ENCODE results near the gene EGLN2. TPM values are rescaled to one million over a fixed set of nuclear protein-coding genes. Genes with fewer than 3 reads are reported as not detected.

EGLN2 gene
- total RNA-seq, 1 experiment from 2014 or later, result 115 TPM

GRCh38 chr19:40803170-40803856, 4.3 kb downstream of the EGLN2 start:
- intact Hi-C loops (cut with micrococcal nuclease; ENCODE audit: unreplicated experiment) (loop anchor here (10.0 kb wide), 1 partner anchor 139 kb away; no protein-coding TSS in a partner anchor), in situ Hi-C loops (cut with HindIII; ENCODE audit: low pct_unique_long_range_greater_than_20kb, low sequenced_read_pairs) (no loop called here)
- CTCF ChIA-PET, result interaction anchor here (0.5 kb wide), 1 partner anchor 30 kb away, joined by 5 read pairs; no protein-coding TSS in a partner anchor
- Histone ChIP-seq H3K4me1 (ENCODE audit: control insufficient read depth, insufficient read depth, low read length) (peaks cover 51% of the 10 kb centered on the region), H3K4me3 (ENCODE audit: low read depth in 2 of 2, low read length in 2 of 2) (peak overlapping the region in 1 of 2 experiments; percentile 23; a peak in 1 of 4 replicates), H3K36me3 (ENCODE audit: control insufficient read depth, insufficient read depth, low read length) (peaks cover 2% of the 10 kb centered on the region; the same call in 1 of the 2 replicates), H3K9me3 (ENCODE audit: control insufficient read depth, insufficient read depth, low read depth, low read length) (no peaks in the 10 kb centered on the region), H3K27ac (ENCODE audit: low read length) (peak overlapping the region; percentile 39), H3K27me3 (ENCODE audit: control insufficient read depth, insufficient read depth, low read length) (no peaks in the 10 kb centered on the region)
- ATAC-seq, result no peak
- POLR2A ChIA-PET, result no interaction called here
- no peak for DNase-seq (ENCODE audit: low read depth, low spot score)
- TF ChIP-seq TCF7L2 (IDR thresholded peaks at IDR 0.05; ENCODE audit: low read depth, low read length), result no peak
- no peak for TF ChIP-seq REST (IDR thresholded peaks at IDR 0.05; ENCODE audit: insufficient read depth in 1 of 2, low read depth in 2 of 2, low read length in 1 of 2)
- no peak for TF ChIP-seq POLR2AphosphoS5 (IDR thresholded peaks at IDR 0.05; ENCODE audit: low read depth, low read length)
- TF ChIP-seq SIN3A (IDR thresholded peaks at IDR 0.05; ENCODE audit: borderline replicate concordance, insufficient read depth, low read depth, low read length), result no peak
- no TSS peak for BruUV-seq (replicated peaks)

- DNase-seq (ENCODE audit: low read depth, low spot score), result no peak
These were observed 5.1 kb downstream of the EGLN2 start for GRCh38 chr19:40803857-40804782.

More at GRCh38 chr19:40803857-40804782, 5.1 kb downstream of the EGLN2 start:
- peaks cover 51% of the 10 kb centered on the region for H3K4me1 ChIP-seq (ENCODE audit: control insufficient read depth, insufficient read depth, low read length)
- intact Hi-C loops (cut with micrococcal nuclease; ENCODE audit: unreplicated experiment) (loop anchor here (10.0 kb wide), 1 partner anchor 139 kb away; no protein-coding TSS in a partner anchor), in situ Hi-C loops (cut with HindIII; ENCODE audit: low pct_unique_long_range_greater_than_20kb, low sequenced_read_pairs) (no loop called here)
- peak overlapping the region; percentile 9 for H3K27ac ChIP-seq (ENCODE audit: low read length)
- CTCF ChIA-PET, result no interaction called here
- H3K27me3 ChIP-seq (ENCODE audit: control insufficient read depth, insufficient read depth, low read length), result no peaks in the 10 kb centered on the region
- POLR2A ChIA-PET, result no interaction called here
- ATAC-seq, result no peak
- peak overlapping the region in 1 of 2 experiments; percentile 18; a peak in 2 of 4 replicates for H3K4me3 ChIP-seq (ENCODE audit: low read depth in 2 of 2, low read length in 2 of 2)
- peaks cover 2% of the 10 kb centered on the region; the same call in 1 of the 2 replicates for H3K36me3 ChIP-seq (ENCODE audit: control insufficient read depth, insufficient read depth, low read length)
- TSS peak; percentile 30 for BruUV-seq (replicated peaks)
- TF ChIP-seq TCF7L2 (IDR thresholded peaks at IDR 0.05; ENCODE audit: low read depth, low read length) (no peak), CTCF (IDR thresholded peaks at IDR 0.05) (no peak), REST (IDR thresholded peaks at IDR 0.05; ENCODE audit: insufficient read depth in 1 of 2, low read depth in 2 of 2, low read length in 1 of 2) (no peak), SIN3A (IDR thresholded peaks at IDR 0.05; ENCODE audit: borderline replicate concordance, insufficient read depth, low read depth, low read length) (no peak), POLR2AphosphoS5 (IDR thresholded peaks at IDR 0.05; ENCODE audit: low read depth, low read length) (no peak; the same call in 1 of the 2 replicates)
- H3K9me3 ChIP-seq (ENCODE audit: control insufficient read depth, insufficient read depth, low read depth, low read length), result no peaks in the 10 kb centered on the region
